Gastroesophageal sphincter (tissue), 3 donors: ENCODE measurements around the gene NCKAP5.

Experiments used
- EP300 ChIP-seq: sonication (generic); formaldehyde crosslinking; IDR thresholded peaks from one replicate; pipeline ENCODE4 v1.6.1; 2017; ENCODE audit warnings: antibody characterized with exemption, mild to moderate bottlenecking
- POLR2A ChIP-seq, 2 donors: fragments of 450-650 bp; IDR thresholded peaks; one replicate each; pipeline ENCODE4 v1.6.1; 2017; ENCODE audit warnings: antibody characterized with exemption in 2 of 2, mild to moderate bottlenecking in 2 of 2, moderate library complexity in 1 of 2
- TF ChIP-seq, protein P1 (sequence below), 4 experiments: fragments of 200-600 bp in 2 of 4; fragments of 450-650 bp in 2 of 4; sonication (generic) in 1 of 4; IDR thresholded peaks; one replicate each; pipeline ENCODE4 v1.5.1; 2017 to 2019; ENCODE audit warnings: antibody characterized with exemption in 4 of 4, mild to moderate bottlenecking in 2 of 4, moderate library complexity in 2 of 4

- TF ChIP-seq POLR2A (IDR thresholded peaks at IDR 0.05) = no peak
- TF ChIP-seq EP300 = no peak
- TF ChIP-seq, protein P1, sequence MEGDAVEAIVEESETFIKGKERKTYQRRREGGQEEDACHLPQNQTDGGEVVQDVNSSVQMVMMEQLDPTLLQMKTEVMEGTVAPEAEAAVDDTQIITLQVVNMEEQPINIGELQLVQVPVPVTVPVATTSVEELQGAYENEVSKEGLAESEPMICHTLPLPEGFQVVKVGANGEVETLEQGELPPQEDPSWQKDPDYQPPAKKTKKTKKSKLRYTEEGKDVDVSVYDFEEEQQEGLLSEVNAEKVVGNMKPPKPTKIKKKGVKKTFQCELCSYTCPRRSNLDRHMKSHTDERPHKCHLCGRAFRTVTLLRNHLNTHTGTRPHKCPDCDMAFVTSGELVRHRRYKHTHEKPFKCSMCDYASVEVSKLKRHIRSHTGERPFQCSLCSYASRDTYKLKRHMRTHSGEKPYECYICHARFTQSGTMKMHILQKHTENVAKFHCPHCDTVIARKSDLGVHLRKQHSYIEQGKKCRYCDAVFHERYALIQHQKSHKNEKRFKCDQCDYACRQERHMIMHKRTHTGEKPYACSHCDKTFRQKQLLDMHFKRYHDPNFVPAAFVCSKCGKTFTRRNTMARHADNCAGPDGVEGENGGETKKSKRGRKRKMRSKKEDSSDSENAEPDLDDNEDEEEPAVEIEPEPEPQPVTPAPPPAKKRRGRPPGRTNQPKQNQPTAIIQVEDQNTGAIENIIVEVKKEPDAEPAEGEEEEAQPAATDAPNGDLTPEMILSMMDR (IDR thresholded peaks at IDR 0.05) = no peak
Observed at GRCh38 chr2:133262893-133263292, 305.4 kb downstream of the NCKAP5 start.
